Measurements from ENCODE around the gene IGF1R.

IGF1R gene

DNA sequence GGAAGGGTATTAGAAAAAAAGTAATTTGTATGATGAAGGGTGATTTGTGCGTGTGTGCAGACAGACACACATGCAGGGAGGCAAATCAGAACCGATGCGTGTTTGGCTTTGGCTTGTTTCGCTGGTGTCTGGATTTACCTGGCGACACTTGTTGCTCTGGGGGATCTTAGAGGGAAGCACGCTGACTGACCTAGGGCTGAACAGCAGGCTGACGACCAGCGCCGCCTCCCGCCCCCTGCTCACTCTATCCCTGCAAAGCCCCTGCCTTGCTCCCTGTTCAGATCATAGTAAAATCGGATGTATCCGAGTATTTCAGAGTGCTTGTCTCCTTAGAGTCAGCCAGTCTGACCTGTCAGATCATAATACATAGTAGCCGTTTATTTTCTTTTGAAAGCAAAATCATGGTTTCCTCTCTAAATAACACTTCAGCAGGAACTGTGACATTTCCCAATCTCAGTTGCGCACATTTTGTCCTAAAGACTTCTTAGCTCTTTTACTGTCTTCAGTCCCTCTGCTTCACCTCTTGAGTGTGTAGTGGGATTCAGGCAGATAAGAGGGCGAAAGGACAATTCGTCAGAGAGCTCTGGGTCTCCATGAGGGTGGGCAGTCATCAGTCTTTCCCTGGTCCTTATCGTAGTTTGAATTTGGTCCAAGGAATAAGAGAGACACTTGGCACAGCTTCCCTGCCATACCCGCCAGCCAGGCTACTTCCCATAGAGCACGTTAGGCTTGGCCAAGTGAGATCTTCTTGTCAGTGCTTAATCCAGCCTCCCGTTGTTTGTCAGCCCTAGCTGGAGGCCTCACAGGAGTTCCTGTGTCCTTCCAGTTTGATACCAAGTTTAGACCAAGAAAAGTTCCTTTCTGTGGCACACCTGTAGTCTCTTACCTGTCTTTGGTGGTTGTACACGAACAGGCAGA, 261.9 kb downstream of the IGF1R start:
- DNase-seq (ENCODE audit: low read depth in 2 of 2) = no peak

- DNase-seq (ENCODE audit: low read depth in 2 of 2) = peak; percentile 41 to 50
Measured at GRCh38 chr15:98914626-98915025, 266.3 kb downstream of the IGF1R start.

- DNase-seq (ENCODE audit: low read depth in 2 of 2) = no peak
Measured at GRCh38 chr15:98916826-98917225, 268.5 kb downstream of the IGF1R start.

DNA sequence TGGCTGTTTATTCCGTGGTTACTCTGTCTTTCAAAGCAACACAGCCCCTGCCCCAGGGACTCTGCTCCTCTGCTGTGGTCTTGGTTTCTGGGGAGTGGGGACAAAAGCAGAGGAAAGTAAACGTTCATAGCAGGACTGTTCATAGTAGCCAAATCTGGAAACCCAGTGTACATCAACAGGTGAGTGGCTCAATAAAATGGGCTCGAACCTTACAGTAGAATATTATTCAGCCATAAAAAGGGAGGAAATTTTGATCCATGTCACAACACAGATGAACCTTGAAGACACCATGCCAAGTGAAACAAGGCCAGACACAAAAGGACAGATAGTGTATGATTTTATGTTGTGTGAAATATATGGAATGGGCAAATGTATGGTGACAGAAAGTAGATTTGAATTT, 269.1 kb downstream of the IGF1R start:
- DNase-seq (ENCODE audit: low read depth in 2 of 2) = no peak

DNA sequence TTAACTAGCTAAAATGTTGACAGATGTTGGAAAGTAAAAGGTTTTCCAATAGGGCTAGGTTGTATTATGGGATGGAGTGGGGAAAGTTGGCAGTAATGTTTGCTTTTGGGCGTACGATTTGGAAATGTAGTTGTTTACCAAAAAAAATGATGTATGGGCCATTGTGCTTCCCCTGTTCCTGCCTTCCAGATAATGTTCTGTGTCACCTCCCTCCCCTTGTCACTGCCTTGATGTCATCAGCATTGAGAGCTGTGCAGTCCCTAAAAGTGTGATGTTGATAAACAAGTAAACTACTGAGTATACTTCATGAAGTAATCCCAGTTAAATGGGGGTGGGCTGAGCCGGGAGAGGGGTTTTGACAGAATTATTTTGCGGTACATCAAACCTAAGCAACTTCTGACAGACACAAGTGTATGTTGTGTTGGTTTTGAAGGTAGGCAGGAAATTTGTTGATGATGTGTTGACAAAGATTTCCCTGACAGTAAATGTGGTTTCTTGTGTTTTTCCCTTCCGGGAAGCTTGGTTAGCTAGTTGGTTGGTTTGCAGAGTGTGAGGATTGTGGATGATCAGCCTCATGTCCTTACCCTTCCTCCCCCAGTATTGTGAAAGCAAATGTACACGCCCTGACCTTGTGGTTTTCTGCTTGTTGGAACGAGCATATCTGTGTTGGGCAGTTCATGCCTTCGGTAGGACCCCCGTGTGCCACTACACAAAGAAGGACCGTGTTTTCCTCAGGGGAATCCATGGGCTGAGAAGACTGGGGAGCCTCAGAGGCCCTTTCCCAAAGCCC, 271.9 kb downstream of the IGF1R start:
- no peak for DNase-seq (ENCODE audit: low read depth in 2 of 2)

- no peak for DNase-seq (ENCODE audit: low read depth in 2 of 2)
Measured at GRCh38 chr15:98923171-98923570, 274.8 kb downstream of the IGF1R start.

GRCh38 chr15:98923579-98923978, 275.2 kb downstream of the IGF1R start:
- DNase-seq (ENCODE audit: low read depth in 2 of 2) = no peak

GRCh38 chr15:98924401-98925049, 276.2 kb downstream of the IGF1R start:
- DNase-seq (ENCODE audit: low read depth in 2 of 2) = no peak

DNA sequence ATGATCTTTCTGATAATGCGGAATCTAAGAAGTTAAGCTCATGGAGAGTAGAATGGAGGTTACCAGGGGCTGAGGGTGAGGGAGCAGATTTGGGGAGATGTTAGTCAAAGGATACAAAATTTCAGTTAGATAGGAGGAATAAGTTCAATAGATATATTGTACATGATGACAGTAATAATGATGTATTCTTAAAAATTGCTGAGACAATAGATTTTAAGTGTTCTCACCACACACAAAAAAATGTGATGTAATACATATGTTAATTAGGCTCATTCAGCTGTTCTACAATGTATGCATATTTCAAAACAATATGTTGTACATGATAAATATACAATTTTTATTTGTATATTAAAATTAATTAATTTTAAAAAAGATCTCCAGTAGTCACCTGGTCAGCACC, 277.9 kb downstream of the IGF1R start:
- no peak for DNase-seq (ENCODE audit: low read depth in 2 of 2)

- no peak for DNase-seq (ENCODE audit: low read depth in 2 of 2)
Measured at GRCh38 chr15:98927022-98927421, 278.7 kb downstream of the IGF1R start.

- DNase-seq (ENCODE audit: low read depth in 2 of 2) = no peak
Measured at GRCh38 chr15:98927996-98928395, 279.7 kb downstream of the IGF1R start.

- DNase-seq (ENCODE audit: low read depth in 2 of 2) = no peak
Measured at GRCh38 chr15:98930576-98930975, 282.2 kb downstream of the IGF1R start.

- no peak for DNase-seq (ENCODE audit: low read depth in 2 of 2)
Measured at GRCh38 chr15:98931004-98931403, 282.7 kb downstream of the IGF1R start.

GRCh38 chr15:98933406-98933805, 285.1 kb downstream of the IGF1R start:
- DNase-seq (ENCODE audit: low read depth in 2 of 2) = no peak

DNA sequence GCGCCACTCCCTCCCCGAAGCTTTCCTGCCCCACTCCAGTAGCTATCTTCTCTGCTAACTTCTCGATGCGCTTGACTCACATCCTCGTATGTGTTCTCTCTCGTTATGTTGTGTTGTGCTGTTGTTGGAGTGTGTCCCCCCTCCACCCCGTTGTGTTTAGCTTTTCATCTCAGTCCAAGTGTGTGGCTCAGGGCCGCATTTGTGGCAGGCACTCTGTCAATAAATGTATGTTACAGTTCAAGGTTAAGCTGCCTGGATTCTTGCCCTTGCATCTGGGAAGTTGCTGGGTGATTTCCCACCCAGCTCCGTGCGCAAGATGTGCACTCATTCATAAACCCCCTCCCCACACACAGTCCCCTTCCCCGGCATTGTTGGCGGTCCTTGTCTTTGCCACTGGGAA, 287.4 kb downstream of the IGF1R start:
- DNase-seq (ENCODE audit: low read depth in 2 of 2) = no peak

- no peak for DNase-seq (ENCODE audit: low read depth in 2 of 2)
Measured at GRCh38 chr15:98937413-98938104, 289.2 kb downstream of the IGF1R start.

DNA sequence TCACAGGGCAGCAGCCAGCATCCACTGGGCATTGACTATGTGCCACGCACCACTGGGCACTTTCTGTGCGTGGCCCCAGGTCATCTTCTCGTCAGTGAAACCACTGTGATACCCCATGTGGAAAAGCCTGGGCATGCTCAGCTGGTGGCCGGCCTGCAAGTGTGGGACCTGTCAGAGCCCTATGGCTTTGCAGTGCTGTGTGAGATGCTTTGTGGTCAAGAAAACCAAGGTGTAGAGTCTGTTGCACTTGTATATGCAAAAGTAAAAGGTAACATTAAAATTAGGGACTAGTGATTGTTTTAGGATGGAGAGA, 289.7 kb downstream of the IGF1R start:
- no peak for DNase-seq (ENCODE audit: low read depth in 2 of 2)

DNA sequence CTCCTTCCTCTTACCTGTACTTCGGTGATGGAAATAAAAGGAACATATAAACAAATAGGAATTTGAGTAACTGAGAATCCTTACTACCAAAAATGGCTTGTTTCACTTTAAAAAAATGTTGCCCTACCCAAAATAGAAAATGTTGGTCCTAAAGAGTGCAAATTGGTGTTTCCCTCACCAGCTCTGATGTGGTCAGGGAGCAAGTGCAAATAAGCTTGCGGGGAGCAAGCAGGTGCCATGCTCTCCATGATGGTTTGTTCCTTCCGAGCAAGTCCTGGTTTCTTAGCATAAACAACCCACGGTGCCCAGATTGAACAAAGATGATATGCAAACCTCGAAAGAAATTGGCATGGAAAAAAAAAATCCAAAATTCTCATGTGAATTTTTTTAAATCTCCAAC, 290.5 kb downstream of the IGF1R start:
- no peak for DNase-seq (ENCODE audit: low read depth in 2 of 2)

DNA sequence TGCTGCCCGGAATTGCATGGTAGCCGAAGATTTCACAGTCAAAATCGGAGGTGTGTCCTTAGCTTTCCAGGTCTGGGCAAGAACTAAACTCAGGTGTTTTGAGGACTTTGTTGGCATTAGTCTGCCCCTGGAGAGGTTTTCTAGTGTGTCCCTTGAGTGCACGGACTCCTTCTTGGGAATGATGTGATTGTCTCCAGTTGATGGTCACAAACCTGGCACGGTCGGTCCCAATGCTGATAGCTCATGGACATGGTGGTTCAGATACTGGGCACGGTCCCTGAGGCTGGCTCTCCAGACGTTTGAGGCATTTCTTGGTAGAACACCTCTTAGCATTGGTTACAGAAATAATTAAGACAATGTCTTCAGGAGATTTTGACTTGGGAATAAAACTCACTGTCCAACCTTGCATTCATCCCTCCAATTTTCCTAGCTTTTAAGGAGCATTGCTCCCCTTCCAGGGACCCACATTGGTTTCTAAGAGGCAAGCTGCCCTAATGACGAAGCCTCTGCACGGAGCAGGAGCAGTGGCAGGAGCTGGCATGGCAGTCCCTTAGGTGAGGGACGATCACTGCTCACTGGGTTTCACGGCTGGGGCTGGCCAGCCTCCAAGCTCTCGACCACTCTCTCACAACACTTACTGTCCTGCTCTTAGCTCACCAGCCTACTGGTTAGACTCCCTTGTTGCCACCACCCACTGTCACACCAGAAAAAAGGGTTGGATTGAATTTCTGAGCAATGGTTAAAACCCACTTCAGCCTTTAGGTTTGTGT, 291.2 kb downstream of the IGF1R start:
- no peak for DNase-seq (ENCODE audit: low read depth in 2 of 2)

- DNase-seq (ENCODE audit: low read depth in 2 of 2) = no peak
Measured at GRCh38 chr15:98941595-98942255, 293.4 kb downstream of the IGF1R start.

GRCh38 chr15:98942431-98942830, 294.1 kb downstream of the IGF1R start:
- DNase-seq (ENCODE audit: low read depth in 2 of 2) = no peak

All from fibroblast of skin of left biceps (primary cell).